A673 (cell line): Measurements from ENCODE around the gene ARHGEF6. TPM values are rescaled to one million over a fixed set of nuclear protein-coding genes. Genes with fewer than 3 reads are reported as not detected.

ENCODE experiments used
- BruUV-seq: library from RNA; stranded (reverse); fragments of 400-500 nt; replicated peaks from 2 replicates; lab custom pipeline; 2021; lab: Mats Ljungman, UMichigan
- CTCF ChIA-PET: fragments of 300-600 bp; sonication (Branson Sonifier 250); formaldehyde crosslinking; loops from one replicate; lab custom pipeline; 2022; ENCODE audit warnings: antibody characterized with exemption; lab: Charles Lee
- POLR2A ChIA-PET: fragments of 300-600 bp; sonication (Branson Sonifier 250); formaldehyde crosslinking; loops from one replicate; lab custom pipeline; 2022; ENCODE audit warnings: antibody characterized with exemption; ENCODE audit not compliant: low non-redundant PET; lab: Charles Lee
- DNase-seq: peaks from one replicate; pipeline ENCODE4 v3.0.0-alpha.2; 2015; ENCODE audit warnings: low spot score
- H3K27ac ChIP-seq: fragments of 200-600 bp; sonication (generic); 2 replicates; pipeline ENCODE4 v1.5.1; 2016; ENCODE audit warnings: mixed run types, low read depth, mild to moderate bottlenecking, mixed read lengths, antibody characterized with exemption, low read length; ENCODE audit not compliant: poor library complexity, severe bottlenecking
- H3K27me3 ChIP-seq: fragments of 200-600 bp; sonication (generic); replicated peaks from 2 replicates; pipeline ENCODE4 v1.6.1; 2017; ENCODE audit warnings: mixed run types, low read depth, mild to moderate bottlenecking, mixed read lengths, antibody characterized with exemption, low read length; ENCODE audit not compliant: insufficient read depth, poor library complexity
- H3K36me3 ChIP-seq: fragments of 200-600 bp; sonication (generic); 2 replicates; pipeline ENCODE4 v1.6.1; 2016; ENCODE audit warnings: mixed run types, mild to moderate bottlenecking, mixed read lengths, antibody characterized with exemption, low read length; ENCODE audit not compliant: insufficient read depth, poor library complexity, severe bottlenecking
- H3K4me1 ChIP-seq: fragments of 200-600 bp; sonication (generic); 2 replicates; pipeline ENCODE4 v1.6.1; 2017; ENCODE audit warnings: mixed run types, mild to moderate bottlenecking, mixed read lengths, antibody characterized with exemption, low read length; ENCODE audit not compliant: insufficient read depth, poor library complexity, severe bottlenecking
- H3K4me3 ChIP-seq: fragments of 200-600 bp; sonication (generic); 2 replicates; pipeline ENCODE4 v1.5.1; 2016; ENCODE audit warnings: low read depth, mixed run types, mild to moderate bottlenecking, mixed read lengths, low read length; ENCODE audit not compliant: poor library complexity, severe bottlenecking
- H3K9me3 ChIP-seq: fragments of 200-600 bp; sonication (generic); 2 replicates; pipeline ENCODE4 v1.6.1; 2016; ENCODE audit warnings: mixed run types, low read depth, mild to moderate bottlenecking, mixed read lengths, antibody characterized with exemption, low read length; ENCODE audit not compliant: poor library complexity, severe bottlenecking
- CTCF ChIP-seq: fragments of 300-800, 200-600 bp; sonication (generic); conservative IDR thresholded peaks from 2 replicates; pipeline ENCODE4 v1.5.1; 2017; ENCODE audit warnings: low read depth, mild to moderate bottlenecking, antibody characterized with exemption, low read length, moderate library complexity, mixed read lengths
- EZH2 ChIP-seq: fragments of 200-600 bp; sonication (generic); IDR thresholded peaks from 2 replicates; pipeline ENCODE4 v1.6.1; 2017; ENCODE audit warnings: borderline replicate concordance, low read depth, mild to moderate bottlenecking, mixed read lengths, antibody characterized with exemption, low read length; ENCODE audit not compliant: poor library complexity, severe bottlenecking
- intact Hi-C: fragments of 100-400 bp; cut with micrococcal nuclease; formaldehyde crosslinking; loops from one replicate; pipeline ENCODE4 v1.10.0; 2022; ENCODE audit not compliant: unreplicated experiment
- total RNA-seq: library from RNA; stranded (reverse); gene quantifications from 2 replicates; pipeline ENCODE4 v1.2.3, GENCODE V29; 2021

Gene ARHGEF6
- total RNA-seq, 1 experiment from 2014 or later: 11.4 TPM

DNA sequence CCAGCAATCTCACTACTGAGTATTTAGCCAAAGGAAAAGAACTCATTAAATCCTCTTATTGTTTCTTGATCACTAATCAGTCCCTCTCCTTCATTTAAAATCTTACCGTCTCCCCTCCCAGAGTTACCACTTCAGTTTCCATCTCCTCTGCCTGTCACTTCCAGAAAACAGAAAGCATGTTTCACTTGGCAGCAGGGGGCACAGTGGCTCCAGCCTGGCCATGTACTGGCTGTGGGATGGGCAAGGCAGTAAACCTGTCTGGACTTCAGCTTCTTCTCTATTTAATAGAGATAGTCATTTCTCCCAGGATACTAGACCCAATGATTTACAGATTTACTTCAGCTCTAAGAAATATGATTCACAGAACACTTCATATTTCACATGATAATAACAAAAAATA, 69.6 kb downstream of the ARHGEF6 start:
- BruUV-seq: no TSS peak
- TF ChIP-seq CTCF (peak; percentile 53), EZH2 (no peak)
- Histone ChIP-seq H3K27me3 (no peaks in the 10 kb centered on the region), H3K27ac (no peak overlapping the region), H3K36me3 (no peaks in the 10 kb centered on the region), H3K4me1 (peaks cover 12% of the 10 kb centered on the region), H3K4me3 (no peak overlapping the region), H3K9me3 (no peaks in the 10 kb centered on the region)
- intact Hi-C loops: loop anchor here (2.0 to 10.0 kb wide), 2 partner anchors 144 to 214 kb away; no protein-coding TSS in a partner anchor
- DNase-seq: peak; percentile 49
- POLR2A ChIA-PET: no interaction called here
- CTCF ChIA-PET: interaction anchor here (1.0 kb wide), 1 partner anchor 160 kb away, joined by 7 read pairs; no protein-coding TSS in a partner anchor

GRCh38 chrX:136710325-136710951, 70.3 kb downstream of the ARHGEF6 start:
- Histone ChIP-seq H3K27me3 (no peaks in the 10 kb centered on the region), H3K9me3 (no peaks in the 10 kb centered on the region), H3K4me1 (peaks cover 12% of the 10 kb centered on the region), H3K4me3 (no peak overlapping the region), H3K27ac (no peak overlapping the region), H3K36me3 (no peaks in the 10 kb centered on the region)
- no TSS peak for BruUV-seq
- no peak for DNase-seq
- ChIA-PET CTCF (interaction anchor here (1.0 kb wide), 1 partner anchor 161 kb away, joined by 7 read pairs; no protein-coding TSS in a partner anchor), POLR2A (no interaction called here)
- intact Hi-C loops: loop anchor here (2.0 to 10.0 kb wide), 2 partner anchors 144 to 214 kb away; no protein-coding TSS in a partner anchor
- TF ChIP-seq EZH2 (no peak), CTCF (no peak)

DNA sequence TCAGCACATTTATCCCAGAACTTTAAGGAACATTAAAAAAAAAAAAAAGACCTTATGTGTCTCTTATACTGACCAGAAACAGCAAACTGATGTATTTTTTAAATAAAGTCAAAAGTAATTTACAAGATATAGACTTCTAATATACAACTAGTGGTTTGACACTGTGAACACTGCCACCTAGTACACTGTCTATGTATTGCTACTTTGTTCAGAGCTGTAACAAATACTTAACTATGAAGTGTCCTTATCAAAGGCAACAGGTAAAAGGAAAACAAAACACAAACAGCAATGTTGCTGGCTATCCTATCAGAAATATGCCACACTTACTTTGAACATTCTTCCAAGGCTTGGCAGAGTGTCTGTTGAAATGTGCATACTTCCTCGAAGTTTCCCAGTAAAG, 72.4 kb downstream of the ARHGEF6 start:
- intact Hi-C loops: no loop called here
- peak; percentile 16 for DNase-seq
- CTCF ChIA-PET: interaction anchor here (0.5 to 0.7 kb wide), 6 partner anchors 18 to 219 kb away, joined by 3 to 6 read pairs (median 4); no protein-coding TSS in a partner anchor
- no peaks in the 10 kb centered on the region for H3K36me3 ChIP-seq
- no TSS peak for BruUV-seq
- no peaks in the 10 kb centered on the region for H3K9me3 ChIP-seq
- H3K27ac ChIP-seq: no peak overlapping the region
- H3K4me3 ChIP-seq: no peak overlapping the region
- peaks cover 9% of the 10 kb centered on the region for H3K4me1 ChIP-seq
- no peaks in the 10 kb centered on the region for H3K27me3 ChIP-seq
- TF ChIP-seq CTCF (peak; percentile 68), EZH2 (no peak)
- POLR2A ChIA-PET: no interaction called here
